GF-D8 (cell line): ENCODE results near the gene IQCK.

Experiments used
- DNase-seq: peaks from one replicate; lab custom pipeline; 2025; lab: John Stamatoyannopoulos, UW

IQCK gene

DNA sequence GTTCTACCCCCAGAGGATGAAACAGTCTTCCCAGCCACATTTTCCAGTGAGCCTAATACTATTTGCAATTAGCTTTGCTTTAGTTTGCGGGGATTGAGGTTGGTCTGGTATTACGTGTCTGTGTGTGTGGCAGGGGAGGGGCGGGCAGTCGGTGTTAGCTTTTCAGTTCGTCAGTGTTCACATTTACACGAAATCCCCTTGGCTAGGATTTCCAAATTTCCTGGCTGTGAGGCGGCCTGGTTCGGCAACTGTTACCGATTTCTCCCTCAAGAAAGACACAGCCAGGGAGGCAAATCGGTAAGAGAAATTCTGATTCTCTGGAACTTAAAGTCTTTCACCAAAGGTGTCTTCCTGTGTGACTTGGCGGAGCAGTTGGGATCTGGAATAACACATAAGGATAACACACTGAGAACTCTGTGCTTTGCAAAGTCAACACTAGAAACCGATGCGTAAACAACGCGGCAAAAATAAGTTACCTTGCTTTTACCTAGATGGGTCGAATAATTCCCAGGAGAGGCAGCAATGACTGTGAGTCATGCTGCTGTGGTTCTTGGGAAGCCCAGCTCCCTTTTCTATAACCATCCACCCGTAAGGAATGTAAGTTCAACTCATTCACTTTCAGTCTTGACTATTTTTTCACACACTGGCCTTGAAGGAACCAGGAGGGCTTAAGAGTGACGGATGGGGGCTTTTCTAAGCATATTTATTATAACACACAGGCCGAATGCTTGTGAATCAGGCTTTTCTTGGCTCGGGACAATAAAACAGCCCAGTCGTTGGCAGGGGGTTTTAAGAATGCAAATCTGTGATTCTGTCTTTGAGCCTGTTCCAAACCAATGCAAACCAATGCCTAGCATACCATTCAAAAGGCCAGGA is 142.3 kb downstream of the IQCK start:
- no peak for DNase-seq

DNA sequence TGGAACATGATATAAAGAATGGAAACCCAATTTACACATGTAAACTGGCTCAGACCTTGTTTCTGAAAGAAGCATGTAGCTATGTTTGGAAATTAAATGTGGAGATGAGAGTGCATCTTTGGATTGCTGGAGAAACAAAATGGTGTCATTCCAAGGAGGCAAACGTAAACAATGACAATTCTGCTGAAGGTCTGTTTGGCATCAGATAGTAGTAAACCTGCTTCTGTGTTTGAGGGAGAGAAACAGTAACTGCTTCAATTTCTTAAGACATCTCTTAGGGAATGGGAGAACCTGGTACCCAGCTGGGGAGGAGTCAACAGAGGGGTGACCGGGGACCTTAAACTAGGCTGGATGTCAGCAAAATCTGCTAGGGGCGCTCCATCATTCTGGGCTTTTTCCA is 143.1 kb downstream of the IQCK start:
- no peak for DNase-seq

DNA sequence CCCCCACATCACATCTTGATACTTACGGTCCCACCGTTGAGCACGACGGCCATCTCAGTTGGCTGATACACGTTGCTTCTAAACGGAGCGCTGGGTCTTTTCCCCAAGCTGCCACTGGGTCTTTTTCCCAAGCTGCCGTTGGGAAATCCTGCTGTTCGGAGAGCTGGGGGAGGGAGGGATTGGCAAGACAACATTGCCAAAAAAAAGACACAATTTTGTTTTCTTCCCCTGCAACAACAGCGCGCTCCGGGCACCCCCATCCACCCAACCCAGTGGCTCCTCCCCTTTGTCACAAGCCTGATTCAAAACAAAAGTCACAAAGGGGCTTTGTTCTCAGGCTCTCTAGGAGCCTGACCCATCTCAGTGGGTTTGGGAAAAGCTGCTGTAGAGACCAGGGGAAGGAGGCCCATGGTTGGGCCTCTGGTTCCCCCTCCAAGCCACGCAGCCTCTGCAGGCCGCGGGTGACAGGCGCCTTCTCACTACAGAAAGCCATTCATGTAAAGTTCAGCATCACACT is 143.8 kb downstream of the IQCK start:
- no peak for DNase-seq

GRCh38 chr16:19863990-19864389 is 145.9 kb downstream of the IQCK start:
- no peak for DNase-seq

GRCh38 chr16:19864566-19864965 is 146.5 kb downstream of the IQCK start:
- no peak for DNase-seq

- no peak for DNase-seq
Measured at GRCh38 chr16:19868421-19868820, 150.3 kb downstream of the IQCK start.

GRCh38 chr16:19871721-19872120 is 153.7 kb downstream of the IQCK start:
- DNase-seq = no peak

DNA sequence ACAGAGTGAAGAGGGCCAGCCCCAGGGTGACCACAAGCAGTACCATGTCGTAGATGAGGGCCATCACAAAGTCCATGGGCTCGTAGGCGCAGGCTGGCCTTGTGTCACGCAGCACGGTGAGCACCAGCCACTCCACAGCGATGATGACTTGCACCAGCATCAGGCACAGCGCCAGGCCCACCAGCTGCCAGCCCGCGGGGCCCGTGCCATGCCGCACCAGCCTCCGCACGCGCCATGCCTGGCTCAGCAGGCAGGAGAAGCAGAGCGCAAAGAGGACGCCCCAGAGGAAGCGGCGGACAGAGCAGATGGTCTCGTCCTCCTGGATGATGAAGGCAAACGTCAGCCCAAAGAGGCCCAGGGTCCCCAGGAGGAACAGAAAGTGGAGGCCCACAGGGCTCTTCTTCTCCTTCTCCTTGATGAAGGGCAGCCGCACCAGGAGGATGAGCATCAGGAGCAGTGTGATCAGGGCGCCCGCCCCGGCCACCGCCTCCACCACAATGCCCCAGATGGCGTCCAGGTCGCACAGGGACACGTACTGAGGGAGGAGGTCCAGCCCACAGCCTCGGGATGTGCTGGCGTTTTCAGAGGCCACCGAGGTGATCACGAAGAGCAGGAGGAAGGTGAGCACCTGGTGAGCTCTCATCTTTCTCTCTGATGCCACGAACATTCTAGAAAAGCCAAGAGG is 154.2 kb downstream of the IQCK start:
- no peak for DNase-seq

GRCh38 chr16:19872935-19873334 is 154.9 kb downstream of the IQCK start:
- DNase-seq = no peak

DNA sequence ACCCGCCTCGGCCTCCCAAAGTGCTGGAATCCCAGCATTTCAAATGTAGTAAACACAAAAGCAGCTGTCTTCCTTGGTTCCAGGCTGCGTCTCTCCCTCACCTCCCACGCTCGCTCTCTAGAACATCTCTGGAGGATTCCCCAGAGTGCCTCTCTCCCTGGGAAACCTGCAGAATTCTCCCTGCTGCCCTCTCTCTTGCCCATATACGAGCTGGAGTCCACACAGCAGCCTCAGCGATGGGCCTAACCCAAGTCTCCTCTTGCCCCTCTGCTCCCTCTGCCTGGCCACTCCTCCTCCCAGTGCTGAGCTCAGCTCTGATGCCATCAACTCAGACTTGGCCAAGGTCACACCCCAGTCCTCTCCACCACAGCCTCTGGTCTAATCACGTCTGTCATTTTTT is 156.0 kb downstream of the IQCK start:
- DNase-seq = no peak

- DNase-seq = no peak
Measured at GRCh38 chr16:19874851-19875546, 156.9 kb downstream of the IQCK start.

- DNase-seq = no peak
Measured at GRCh38 chr16:19875900-19876299, 157.8 kb downstream of the IQCK start.

DNA sequence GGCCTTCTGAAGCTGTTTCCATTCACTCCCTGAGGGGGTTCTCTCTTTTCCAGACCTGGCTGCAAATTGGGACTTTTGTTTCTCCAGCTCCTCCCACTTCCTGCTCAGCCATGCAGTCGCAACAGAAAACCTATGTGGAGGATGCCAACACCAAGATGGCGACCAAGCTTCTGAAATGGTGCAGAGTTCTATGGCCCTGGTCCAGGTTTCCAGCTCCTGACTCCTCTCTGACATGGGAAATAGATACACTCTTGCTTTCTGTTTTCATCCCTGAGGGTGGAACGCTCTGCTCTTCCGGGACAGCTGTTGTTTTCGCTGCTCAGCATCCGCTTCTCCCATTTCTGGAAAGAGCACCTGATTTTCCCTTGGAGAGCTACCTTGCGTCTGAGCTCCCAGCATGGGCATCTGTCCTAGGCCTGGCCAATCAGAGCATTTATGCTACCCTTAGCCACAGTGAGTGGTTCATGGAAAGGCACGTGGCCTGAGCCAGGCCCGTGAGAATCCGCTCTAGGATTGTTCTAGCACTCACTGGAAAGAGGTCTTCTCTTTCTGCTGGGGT is 158.5 kb downstream of the IQCK start:
- DNase-seq = no peak

GRCh38 chr16:19878757-19879156 is 160.7 kb downstream of the IQCK start:
- no peak for DNase-seq

- DNase-seq = no peak
Measured at GRCh38 chr16:19879241-19879792, 161.2 kb downstream of the IQCK start.

DNA sequence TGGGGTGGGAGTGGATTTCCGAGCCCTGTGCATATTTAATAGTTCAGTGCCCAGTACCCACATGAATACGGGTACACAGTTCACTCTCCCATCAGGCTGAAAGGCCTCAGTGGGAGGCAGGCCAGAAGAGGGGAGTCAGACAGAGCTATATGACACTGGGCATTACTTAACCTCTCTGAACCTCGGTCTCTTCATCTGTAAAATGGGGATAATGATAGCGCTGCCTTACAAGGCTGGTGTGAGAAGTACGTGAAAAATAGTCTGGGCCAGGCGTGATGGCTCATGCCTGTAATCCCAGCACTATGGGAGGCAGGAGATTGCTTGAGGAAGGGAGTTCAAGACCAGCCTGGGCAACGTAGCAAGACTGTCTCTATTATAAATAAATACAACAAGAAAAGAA is 163.0 kb downstream of the IQCK start:
- no peak for DNase-seq

DNA sequence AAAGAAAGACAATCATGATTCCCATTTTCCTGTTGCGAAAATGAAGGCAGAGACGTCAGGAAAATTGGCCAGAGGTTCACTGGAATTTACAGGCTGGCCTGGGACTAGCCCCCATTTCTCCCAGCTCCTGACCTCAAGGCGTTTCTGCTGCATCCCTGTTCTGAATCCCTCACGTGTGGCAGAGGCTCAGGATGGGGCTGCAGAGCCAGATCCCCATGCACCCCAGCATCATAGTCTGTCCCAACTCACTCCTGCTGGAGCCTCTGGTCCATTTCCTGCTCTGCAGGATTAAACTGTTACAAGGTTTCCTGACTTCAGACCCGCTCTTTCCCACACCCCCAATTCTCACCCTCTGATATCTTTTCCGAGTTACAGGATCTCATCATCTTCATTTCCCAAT is 163.7 kb downstream of the IQCK start:
- DNase-seq = no peak

DNA sequence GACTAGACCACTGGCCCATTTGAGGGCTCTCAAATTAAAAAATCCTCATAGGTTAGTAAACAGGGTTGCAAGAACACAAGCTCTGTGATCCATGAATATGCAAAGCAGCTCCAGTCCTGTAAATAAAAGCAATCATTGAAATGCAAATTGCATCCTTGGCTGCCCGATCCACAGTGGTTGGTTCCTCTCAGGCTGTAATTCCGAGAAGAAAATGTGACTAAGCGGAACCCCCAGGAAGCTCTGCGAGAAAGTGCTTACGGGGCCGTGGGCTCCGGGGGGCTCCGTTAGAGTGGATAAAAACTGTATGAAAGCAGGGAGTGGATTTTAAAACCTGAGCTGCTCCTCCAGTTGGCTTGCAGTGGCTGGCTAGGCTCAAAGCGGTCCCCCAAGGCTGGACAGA is 164.1 kb downstream of the IQCK start:
- DNase-seq = no peak

DNA sequence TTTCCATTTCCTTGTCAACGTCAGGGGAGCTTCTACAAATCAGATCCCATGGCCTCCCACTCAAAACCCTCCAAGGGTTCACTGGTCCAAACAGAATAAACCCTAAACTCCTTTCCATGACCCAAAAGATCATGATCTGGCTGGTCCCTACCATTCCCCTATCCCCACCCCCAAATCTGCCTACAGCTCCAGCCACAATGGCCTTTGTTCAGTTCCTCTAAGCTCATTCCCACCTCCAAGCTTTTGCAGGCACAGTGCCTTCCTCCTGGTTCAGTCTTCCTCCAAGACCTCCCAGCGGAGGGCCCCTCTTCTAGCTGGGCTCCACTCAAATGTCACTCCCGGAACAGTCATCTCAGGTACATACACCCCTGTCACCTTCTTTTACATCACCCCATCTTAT is 164.6 kb downstream of the IQCK start:
- no peak for DNase-seq

GRCh38 chr16:19883296-19883965 is 165.4 kb downstream of the IQCK start:
- no peak for DNase-seq

GRCh38 chr16:19883966-19884485 is 166.0 kb downstream of the IQCK start:
- DNase-seq = no peak
